Hepatocyte (in vitro differentiated cells): ENCODE measurements around the gene C22orf23. TPM values are rescaled to one million over a fixed set of nuclear protein-coding genes. Genes with fewer than 3 reads are reported as not detected.

Experiments
- DNase-seq: peaks from one replicate; pipeline ENCODE4 v3.0.0-alpha.2; 2016; ENCODE audit warnings: low spot score
- H2AFZ ChIP-seq: fragments of 200-600 bp; sonication (generic); 2 replicates; pipeline ENCODE4 v1.6.0; 2016; ENCODE audit warnings: antibody characterized with exemption, mild to moderate bottlenecking
- H3K27ac ChIP-seq: fragments of 200-600 bp; sonication (generic); 2 replicates; pipeline ENCODE4 v1.5.1; 2016; ENCODE audit warnings: mild to moderate bottlenecking
- H3K27me3 ChIP-seq: fragments of 200-600 bp; sonication (generic); 2 replicates; pipeline ENCODE4 v1.6.1; 2016
- H3K36me3 ChIP-seq: fragments of 200-600 bp; sonication (generic); replicated peaks from 2 replicates; pipeline ENCODE4 v1.5.1; 2016; ENCODE audit warnings: low read depth; ENCODE audit not compliant: insufficient read depth
- H3K4me1 ChIP-seq: fragments of 200-600 bp; sonication (generic); 2 replicates; pipeline ENCODE4 v1.5.1; 2016; ENCODE audit warnings: mild to moderate bottlenecking, moderate library complexity; ENCODE audit not compliant: insufficient read depth
- H3K4me2 ChIP-seq: fragments of 200-600 bp; sonication (generic); 2 replicates; pipeline ENCODE4 v1.6.0; 2016
- H3K4me3 ChIP-seq: fragments of 200-600 bp; sonication (generic); 2 replicates; pipeline ENCODE4 v1.5.1; 2016; ENCODE audit warnings: mild to moderate bottlenecking
- H3K79me2 ChIP-seq: fragments of 200-600 bp; sonication (generic); 2 replicates; pipeline ENCODE4 v1.6.0; 2017; ENCODE audit warnings: mild to moderate bottlenecking
- H3K9me2 ChIP-seq: fragments of 200-600 bp; sonication (generic); replicated peaks from 2 replicates; pipeline ENCODE4 v1.6.0; 2017; ENCODE audit warnings: mild to moderate bottlenecking; ENCODE audit not compliant: insufficient read depth
- H3K9me3 ChIP-seq: fragments of 200-600 bp; sonication (generic); 2 replicates; pipeline ENCODE4 v1.5.1; 2016; ENCODE audit warnings: low read depth, mild to moderate bottlenecking
- H4K20me1 ChIP-seq: fragments of 200-600 bp; sonication (generic); 2 replicates; pipeline ENCODE4 v1.6.0; 2016; ENCODE audit warnings: mild to moderate bottlenecking; ENCODE audit not compliant: insufficient read depth, poor library complexity, severe bottlenecking
- CTCF ChIP-seq: fragments of 200-600 bp; sonication (generic); IDR thresholded peaks from 2 replicates; pipeline ENCODE4 v1.5.1; 2016; ENCODE audit warnings: antibody characterized with exemption, mild to moderate bottlenecking; ENCODE audit not compliant: poor library complexity
- EZH2 ChIP-seq: fragments of 200-600 bp; sonication (generic); IDR thresholded peaks from 2 replicates; pipeline ENCODE4 v1.6.1; 2016; ENCODE audit warnings: antibody characterized with exemption, mild to moderate bottlenecking, borderline replicate concordance
- EZH2phosphoT487 ChIP-seq: fragments of 200-600 bp; sonication (generic); IDR thresholded peaks from one replicate; pipeline ENCODE4 v1.6.1; 2018; ENCODE audit warnings: antibody characterized with exemption, mild to moderate bottlenecking, low read depth, moderate library complexity; ENCODE audit not compliant: unreplicated experiment, severe bottlenecking
- WGBS: methylation state at CpG from one replicate; pipeline ENCODE4 v1.1.6; 2016; ENCODE audit warnings: low lambda C conversion rate; ENCODE audit errors: missing lambda C conversion rate; 5-methylcytosine and 5-hydroxymethylcytosine counted together
- polyA plus RNA-seq: library from polyadenylated mRNA; unstranded; fragments of >200 nt; fragmentation: Nextera tagmentation; extraction: Ambion mirVana; gene quantifications from 2 replicates; pipeline ENCODE4 v1.2.1, GENCODE V29; 2016
- total RNA-seq: library from RNA; depleted of rRNA; stranded (reverse); fragments of >200 nt; gene quantifications from 2 replicates; pipeline ENCODE4 v1.2.3, GENCODE V29; 2014

Gene C22orf23
- total and polyA plus RNA-seq, 2 experiments from 2014 or later: 0.29 to 0.30 TPM

GRCh38 chr22:37989146-37990045 is 36.0 kb upstream of the C22orf23 start:
- Histone ChIP-seq H2AFZ (no peak overlapping the region), H4K20me1 (no peaks in the 10 kb centered on the region), H3K27me3 (peaks cover 7% of the 10 kb centered on the region), H3K79me2 (no peaks in the 10 kb centered on the region), H3K9me2 (no peaks in the 10 kb centered on the region), H3K9me3 (no peaks in the 10 kb centered on the region), H3K4me2 (no peak overlapping the region), H3K36me3 (no peaks in the 10 kb centered on the region), H3K27ac (no peak overlapping the region), H3K4me3 (no peak overlapping the region), H3K4me1 (no peaks in the 10 kb centered on the region)
- TF ChIP-seq EZH2phosphoT487 (no peak), EZH2 (no peak), CTCF (no peak)
- WGBS: 94% methylated on average over 14 of the region's 14 CpGs
- no peak for DNase-seq

- DNase-seq: no peak
- Histone ChIP-seq H3K4me3 (no peak overlapping the region), H3K4me1 (peaks cover 5% of the 10 kb centered on the region), H3K27me3 (peaks cover 36% of the 10 kb centered on the region), H4K20me1 (peaks cover 4% of the 10 kb centered on the region), H3K79me2 (no peaks in the 10 kb centered on the region), H3K27ac (no peak overlapping the region), H3K4me2 (no peak overlapping the region), H2AFZ (no peak overlapping the region), H3K9me3 (no peaks in the 10 kb centered on the region), H3K36me3 (no peaks in the 10 kb centered on the region), H3K9me2 (no peaks in the 10 kb centered on the region)
- 92% methylated on average over 6 of the region's 7 CpGs for WGBS
- TF ChIP-seq EZH2phosphoT487 (no peak), CTCF (no peak), EZH2 (no peak)
These were observed 33.0 kb upstream of the C22orf23 start for GRCh38 chr22:37986371-37986770.

- no peaks in the 10 kb centered on the region for H3K79me2 ChIP-seq
- WGBS: 89% methylated on average over 21 of the region's 27 CpGs
- no peak overlapping the region for H2AFZ ChIP-seq
- no peaks in the 10 kb centered on the region for H3K9me2 ChIP-seq
- TF ChIP-seq EZH2phosphoT487: no peak
- no peak for TF ChIP-seq CTCF
- TF ChIP-seq EZH2: no peak
- H3K27ac ChIP-seq: no peak overlapping the region
- no peak for DNase-seq
- peaks cover 5% of the 10 kb centered on the region for H3K4me1 ChIP-seq
- no peak overlapping the region for H3K4me3 ChIP-seq
- no peaks in the 10 kb centered on the region for H3K36me3 ChIP-seq
- no peaks in the 10 kb centered on the region for H3K9me3 ChIP-seq
- no peak overlapping the region for H3K4me2 ChIP-seq
- peaks cover 37% of the 10 kb centered on the region for H3K27me3 ChIP-seq
- H4K20me1 ChIP-seq: peaks cover 4% of the 10 kb centered on the region
These were observed 32.4 kb upstream of the C22orf23 start for GRCh38 chr22:37985751-37986281.
